PC-9 (cell line): ENCODE data around the gene PRSS3.
"Not testable (repeated sequence)": the region's sequence is repeated elsewhere in the genome, so short reads cannot be mapped to it uniquely, and the experiment has no call there.

Experiments used
- CTCF ChIP-seq: fragments of 200-600 bp; sonication (generic); conservative IDR thresholded peaks from 2 replicates; pipeline ENCODE4 v1.6.1; 2017; ENCODE audit warnings: mixed run types, antibody characterized with exemption, mild to moderate bottlenecking, moderate library complexity
- EZH2 ChIP-seq: fragments of 200-600 bp; sonication (generic); IDR thresholded peaks from 2 replicates; pipeline ENCODE4 v1.8.0; 2017; ENCODE audit warnings: antibody characterized with exemption, low read depth

- not testable (repeated sequence) for TF ChIP-seq CTCF, EZH2
Measured at GRCh38 chr9:33827285-33827684, 31.9 kb downstream of the PRSS3 start.
